ENCODE data around the gene RNLS. TPM values are rescaled to one million over a fixed set of nuclear protein-coding genes. Genes with fewer than 3 reads are reported as not detected.
A peak's percentile ranks its signal among the peaks of the same experiment; 100 is the strongest.
"Not testable (repeated sequence)": the region's sequence is repeated elsewhere in the genome, so short reads cannot be mapped to it uniquely, and the experiment has no call there.

Gene RNLS
- polyA plus RNA-seq, 12 donors, result 2.1 to 10.7 (median 2.5) TPM; not detected in 1

DNA sequence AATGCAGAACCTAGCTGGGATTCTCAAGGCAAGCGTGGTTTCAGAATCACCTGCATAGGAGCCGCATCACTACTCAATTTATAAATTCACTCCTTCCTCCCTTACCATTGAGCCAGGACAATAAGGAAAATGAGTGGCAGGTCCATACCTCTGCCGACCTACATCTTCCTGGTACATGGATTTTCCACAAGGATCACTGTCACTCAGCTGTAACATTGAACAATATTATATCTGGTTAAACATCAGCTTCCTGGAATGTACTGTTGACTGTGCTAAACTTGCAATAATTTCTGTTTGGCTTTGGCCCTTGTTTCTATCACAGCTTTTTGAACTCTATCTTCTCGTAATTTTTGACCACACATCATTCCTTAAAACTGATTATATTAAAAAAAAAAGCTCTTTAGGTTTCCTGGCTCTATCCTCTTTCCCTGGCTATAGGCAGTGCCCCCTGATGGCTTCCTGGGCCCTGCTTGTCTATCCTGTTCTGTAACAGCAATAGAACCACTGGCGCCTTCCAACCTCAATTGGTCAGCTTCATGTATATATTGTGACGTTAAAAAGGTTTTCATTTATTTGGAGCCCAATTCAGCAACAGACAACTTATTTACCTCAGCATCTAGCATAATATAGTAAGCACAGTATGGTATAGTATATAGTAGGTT lies 59.2 kb downstream of the RNLS start:
- DNase-seq, result no peak

- no peak for DNase-seq
Observed at GRCh38 chr10:88522715-88523114, 60.4 kb downstream of the RNLS start.

DNA sequence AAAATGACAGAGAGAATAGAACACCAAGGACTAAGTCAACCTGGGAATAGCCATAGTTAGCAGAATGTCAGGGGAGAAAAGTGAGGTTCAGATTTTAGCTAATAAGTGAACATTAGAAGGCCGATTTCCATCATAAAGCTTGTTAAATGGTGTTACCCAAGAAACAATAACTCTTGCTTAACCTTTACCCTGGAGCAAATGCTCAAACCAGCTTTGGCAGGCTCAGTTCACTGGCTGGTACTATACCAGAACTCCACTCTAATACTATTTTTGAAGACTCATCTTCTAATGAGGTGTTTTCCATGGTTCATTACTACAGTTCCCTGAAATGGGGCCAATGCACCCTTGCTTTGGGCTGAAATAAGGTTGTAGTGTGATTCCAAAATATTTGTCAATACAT lies 61.3 kb downstream of the RNLS start:
- DNase-seq, result no peak

- DNase-seq, result no peak
Observed at GRCh38 chr10:88515235-88515634, 67.9 kb downstream of the RNLS start.

DNA sequence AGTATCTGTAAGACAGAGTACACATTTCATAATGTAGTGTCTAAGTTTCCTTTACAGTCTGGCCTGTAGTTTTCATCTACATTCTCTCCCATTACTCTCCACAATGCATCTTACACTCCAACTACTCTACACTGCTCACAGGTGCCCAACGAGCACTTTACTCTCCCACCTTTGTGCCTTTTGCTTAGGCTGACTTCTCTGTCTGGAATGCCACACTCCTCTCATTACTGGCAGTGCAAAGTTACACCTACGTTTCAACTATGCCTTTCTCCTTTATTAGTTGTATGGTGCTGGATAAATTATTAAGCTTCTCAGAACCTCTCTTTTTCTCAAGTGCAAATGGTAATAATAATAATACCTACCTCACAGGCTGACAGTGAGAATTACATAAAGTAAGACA lies 70.5 kb downstream of the RNLS start:
- DNase-seq, result no peak

- peak; percentile 17 for DNase-seq
Observed at GRCh38 chr10:88508796-88509195, 74.3 kb downstream of the RNLS start.

- no peak for DNase-seq
Observed at GRCh38 chr10:88507826-88508453, 75.2 kb downstream of the RNLS start.

DNA sequence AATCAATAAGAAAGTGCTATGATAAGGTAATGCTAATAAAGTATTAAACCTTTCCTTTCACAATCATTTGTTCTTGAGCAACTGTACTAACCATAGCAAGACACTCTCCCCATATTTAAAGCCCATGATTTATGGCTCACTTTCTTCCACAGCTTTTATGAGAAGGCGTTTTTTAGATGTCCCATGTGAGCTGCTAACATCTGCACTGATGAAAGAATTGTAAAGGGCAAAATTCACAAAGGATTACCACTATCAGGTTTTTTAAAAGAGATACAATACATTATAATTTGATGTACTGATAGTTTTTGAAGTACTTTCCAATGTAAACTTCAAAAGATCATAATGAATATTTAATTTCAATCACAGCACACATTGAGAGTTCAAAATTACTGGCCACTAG lies 75.7 kb downstream of the RNLS start:
- no peak for DNase-seq

DNA sequence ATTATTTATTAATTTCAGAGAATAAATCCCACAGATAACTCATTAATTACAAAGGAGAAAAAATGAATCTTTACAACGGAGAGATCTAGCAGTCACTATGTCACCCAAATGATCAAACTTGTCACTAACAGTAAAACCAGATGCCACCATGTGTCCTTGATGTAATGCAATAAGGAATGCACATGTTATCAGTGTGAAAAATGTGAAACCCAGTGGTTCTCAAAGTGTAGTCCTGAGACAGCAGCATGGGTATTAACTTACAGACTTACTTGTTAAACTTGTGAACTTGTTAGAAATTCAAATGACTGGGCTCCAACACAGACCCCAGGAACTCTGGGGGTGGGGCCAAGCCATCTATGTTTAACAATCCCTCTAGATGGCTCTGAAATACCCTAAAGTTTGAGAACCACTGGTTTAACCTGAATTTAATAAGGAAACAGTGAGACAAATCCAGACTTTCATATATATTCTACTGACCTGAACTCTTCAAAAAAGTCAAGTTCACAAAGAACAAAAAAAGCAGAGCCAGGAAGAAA lies 77.4 kb downstream of the RNLS start:
- no peak for DNase-seq

DNA sequence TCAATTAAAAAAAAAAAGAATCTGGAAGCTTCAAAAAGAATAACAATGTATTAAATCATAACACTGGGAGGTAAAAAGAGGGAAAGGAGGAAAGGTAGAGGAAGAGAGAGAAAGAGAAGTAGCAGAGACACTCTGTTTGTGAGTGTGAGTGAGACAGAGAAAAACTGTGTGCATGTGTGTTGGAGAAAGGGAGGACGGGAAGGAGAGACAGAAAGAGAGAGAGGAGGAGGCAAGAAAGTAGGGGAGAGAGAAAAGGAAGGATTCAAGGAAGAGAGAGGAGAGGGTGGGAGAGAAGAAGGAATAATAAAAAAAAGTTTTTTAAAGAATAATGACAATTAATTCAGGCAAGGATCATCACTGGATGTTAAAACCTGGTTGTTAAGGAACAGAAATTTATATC lies 77.9 kb downstream of the RNLS start:
- DNase-seq, result no peak

GRCh38 chr10:88500656-88501055 lies 82.5 kb downstream of the RNLS start:
- no peak for DNase-seq

DNA sequence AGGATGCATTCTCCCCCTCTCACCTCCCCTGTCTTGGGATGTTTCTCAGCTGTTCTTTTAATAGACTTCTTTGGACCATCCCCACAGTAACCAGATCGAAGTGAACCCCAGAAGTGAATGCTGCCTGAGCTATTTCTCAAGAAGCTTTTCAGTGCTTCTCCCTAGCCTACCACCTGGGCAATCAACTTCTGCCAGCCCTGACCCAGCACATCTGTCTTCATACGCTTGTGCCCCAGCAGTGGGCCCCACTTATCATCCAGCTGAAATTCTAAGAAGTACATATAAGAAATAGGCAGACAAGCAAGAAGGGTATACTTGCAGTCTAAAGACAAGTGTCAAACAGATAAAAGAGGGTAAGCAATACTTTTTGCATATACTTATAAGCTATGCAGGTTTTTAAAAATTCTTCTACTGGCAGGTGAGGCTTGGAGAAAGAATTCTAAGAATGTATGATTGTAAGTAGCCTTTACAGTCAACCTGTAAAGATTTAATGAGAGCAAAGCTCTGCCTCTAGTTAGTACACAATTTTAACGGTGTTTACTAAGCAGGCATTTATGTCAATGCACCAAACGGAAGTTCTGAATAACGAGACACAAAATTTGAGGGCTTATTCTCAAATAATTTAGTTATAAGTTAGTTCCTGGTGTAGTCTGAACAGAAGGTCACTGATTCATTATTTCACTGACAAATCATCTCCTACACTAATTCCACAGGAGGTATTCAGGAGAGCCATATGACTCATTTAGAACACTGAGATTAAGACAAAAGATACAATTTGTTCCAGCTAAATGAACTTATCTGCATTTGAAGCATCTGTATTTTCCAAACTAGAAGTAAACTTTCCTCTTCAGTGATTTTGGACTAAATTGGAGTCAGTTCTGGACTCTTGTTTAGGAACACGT lies 83.3 kb downstream of the RNLS start:
- no peak for DNase-seq

GRCh38 chr10:88497913-88498312 lies 85.2 kb downstream of the RNLS start:
- DNase-seq, result no peak

GRCh38 chr10:88494537-88494936 lies 88.6 kb downstream of the RNLS start:
- DNase-seq, result no peak

- peak; percentile 64 for DNase-seq
Observed at GRCh38 chr10:88493691-88494483, 89.2 kb downstream of the RNLS start.

GRCh38 chr10:88491314-88491713 lies 91.8 kb downstream of the RNLS start:
- DNase-seq, result no peak

DNA sequence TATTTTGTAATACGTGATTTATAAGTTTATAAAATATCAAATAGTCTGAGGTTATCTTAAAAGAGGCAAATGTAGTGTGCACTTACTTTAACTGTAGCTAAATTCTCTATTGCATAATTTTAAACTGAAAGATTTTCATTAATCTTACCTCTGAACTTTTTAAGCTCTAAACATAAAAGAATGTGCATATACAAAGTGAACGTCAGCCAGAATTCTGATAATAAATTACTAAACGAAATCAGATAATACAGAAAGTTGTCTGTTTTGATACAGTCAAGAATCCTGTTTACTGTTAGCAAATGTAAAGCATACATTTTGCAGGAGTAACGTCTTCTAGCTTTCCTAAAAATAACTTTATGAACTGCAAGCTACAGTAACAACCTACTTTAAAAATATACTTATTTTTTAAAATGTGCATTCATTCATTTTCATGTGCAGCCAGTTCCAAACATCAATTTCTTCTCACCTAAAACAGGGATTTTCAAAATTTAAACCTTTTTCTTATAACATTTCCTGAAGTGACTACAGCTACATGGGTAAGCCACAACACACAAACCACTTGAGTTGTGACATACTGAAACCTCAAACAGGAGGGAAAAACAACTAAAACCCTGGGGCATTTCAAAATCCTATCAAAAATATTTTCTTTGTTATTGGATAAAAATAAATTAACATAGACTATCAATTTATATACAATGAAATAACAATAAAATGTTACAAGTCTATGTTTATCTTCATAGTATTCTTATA lies 92.7 kb downstream of the RNLS start:
- DNase-seq, result no peak

- no peak for DNase-seq
Observed at GRCh38 chr10:88489107-88489506, 94.0 kb downstream of the RNLS start.

- not testable (repeated sequence) for DNase-seq
Observed at GRCh38 chr10:88486816-88487215, 96.3 kb downstream of the RNLS start.

GRCh38 chr10:88482220-88482619 lies 100.9 kb downstream of the RNLS start:
- no peak for DNase-seq

- no peak for DNase-seq
Observed at GRCh38 chr10:88478256-88478655, 104.9 kb downstream of the RNLS start.

All from muscle of arm (tissue), 12 donors.